Measurements from ENCODE around the gene DUSP28.

DUSP28 gene

DNA sequence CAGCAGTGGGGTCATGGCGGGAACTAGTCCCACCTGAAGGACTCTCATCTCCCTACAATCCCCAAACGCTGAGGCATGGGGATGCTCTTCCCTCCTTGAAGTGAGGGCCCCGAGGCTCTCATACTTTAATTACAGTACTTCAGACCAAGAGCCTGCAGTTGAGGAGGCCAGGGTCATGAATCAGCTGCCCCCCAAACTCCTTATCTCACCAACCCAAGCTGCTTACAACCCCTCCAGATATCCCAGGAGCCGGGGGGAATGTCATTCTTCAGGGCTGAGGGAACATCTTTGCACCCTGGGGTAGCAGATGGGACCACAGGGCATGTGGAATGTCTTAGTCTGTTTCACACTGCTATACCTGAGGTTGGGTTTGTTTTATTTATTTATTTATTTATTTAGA is 23.6 kb downstream of the DUSP28 start:
- no peak overlapping the region for H3K9ac ChIP-seq (ENCODE audit: low read length)
- no peak for DNase-seq
- no peak overlapping the region for H3K4ac ChIP-seq (ENCODE audit: low read depth, low read length)
- peaks cover 31% of the 10 kb centered on the region for H3K79me1 ChIP-seq (ENCODE audit: low read length)
- no peak overlapping the region for H2AK5ac ChIP-seq (ENCODE audit: low read length)
- H3K27me3 ChIP-seq (ENCODE audit: insufficient read depth, low read length, poor library complexity), result no peaks in the 10 kb centered on the region
- peaks cover 27% of the 10 kb centered on the region for H3K79me2 ChIP-seq (ENCODE audit: control insufficient read depth, insufficient read depth, low read length)
- H4K8ac ChIP-seq (ENCODE audit: low read depth, low read length), result no peak overlapping the region
- H3K27ac ChIP-seq (ENCODE audit: low read depth, low read length), result no peak overlapping the region
- H2BK5ac ChIP-seq (ENCODE audit: low read length), result no peak overlapping the region
- no peak overlapping the region for H2BK120ac ChIP-seq (ENCODE audit: low read depth, low read length)
- no peak overlapping the region for H2BK15ac ChIP-seq (replicated peaks; ENCODE audit: low read depth)
- H3K4me3 ChIP-seq (ENCODE audit: low read length), result no peak overlapping the region
- WGBS (ENCODE audit: extremely low coverage, insufficient coverage, low lambda C conversion rate), result no CpG with 5 or more reads among the region's 4 CpGs
- H3K36me3 ChIP-seq (ENCODE audit: control insufficient read depth, insufficient read depth, low read length), result no peaks in the 10 kb centered on the region
- no peak overlapping the region for H3K23ac ChIP-seq (ENCODE audit: low read length)
- no peak overlapping the region for H3K18ac ChIP-seq (ENCODE audit: low read length)
- no peak overlapping the region for H3K56ac ChIP-seq (ENCODE audit: low read length)
- no peak overlapping the region for H3K4me2 ChIP-seq (ENCODE audit: low read length)
- peaks cover 12% of the 10 kb centered on the region for H3K4me1 ChIP-seq (ENCODE audit: control insufficient read depth, low read depth, low read length)
- no peak overlapping the region for H4K5ac ChIP-seq (ENCODE audit: low read length)

DNA sequence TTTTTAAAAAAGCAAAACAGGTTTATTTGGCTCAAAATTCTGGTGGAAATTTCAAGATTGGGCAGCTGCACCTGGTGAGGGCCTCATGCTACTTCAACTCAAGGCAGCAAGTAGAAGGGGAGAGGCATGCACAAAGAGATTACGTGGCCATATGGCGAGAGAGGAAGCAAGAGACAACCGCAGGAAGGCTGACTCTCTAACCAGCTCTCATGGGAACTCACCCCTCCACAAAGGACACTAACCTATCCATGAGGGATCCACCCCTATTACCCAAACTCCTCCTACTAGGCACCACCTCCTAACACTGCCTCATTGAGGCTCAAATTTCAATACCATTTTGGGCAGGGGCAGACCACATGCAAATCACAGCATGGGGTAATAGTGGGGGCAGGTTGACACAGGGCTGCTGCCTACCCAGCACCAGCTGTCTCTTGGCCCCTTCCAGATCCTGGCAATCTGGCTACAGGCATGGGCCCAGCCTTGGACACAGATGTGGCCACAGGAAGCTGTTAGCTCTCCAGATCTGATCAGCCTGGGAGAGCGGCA is 24.4 kb downstream of the DUSP28 start:
- Histone ChIP-seq H3K27me3 (ENCODE audit: insufficient read depth, low read length, poor library complexity) (no peaks in the 10 kb centered on the region), H3K9ac (ENCODE audit: low read length) (no peak overlapping the region), H3K4me3 (ENCODE audit: low read length) (no peak overlapping the region), H3K79me1 (ENCODE audit: low read length) (peaks cover 31% of the 10 kb centered on the region), H3K56ac (ENCODE audit: low read length) (no peak overlapping the region), H3K4me2 (ENCODE audit: low read length) (no peak overlapping the region), H4K5ac (ENCODE audit: low read length) (no peak overlapping the region), H2BK120ac (ENCODE audit: low read depth, low read length) (no peak overlapping the region), H2BK5ac (ENCODE audit: low read length) (no peak overlapping the region), H3K4ac (ENCODE audit: low read depth, low read length) (no peak overlapping the region), H4K8ac (ENCODE audit: low read depth, low read length) (no peak overlapping the region), H3K79me2 (ENCODE audit: control insufficient read depth, insufficient read depth, low read length) (peaks cover 27% of the 10 kb centered on the region), H2AK5ac (ENCODE audit: low read length) (no peak overlapping the region), H2BK15ac (replicated peaks; ENCODE audit: low read depth) (no peak overlapping the region), H3K36me3 (ENCODE audit: control insufficient read depth, insufficient read depth, low read length) (no peaks in the 10 kb centered on the region), H3K18ac (ENCODE audit: low read length) (no peak overlapping the region), H3K27ac (ENCODE audit: low read depth, low read length) (no peak overlapping the region), H3K4me1 (ENCODE audit: control insufficient read depth, low read depth, low read length) (peaks cover 12% of the 10 kb centered on the region), H3K23ac (ENCODE audit: low read length) (no peak overlapping the region)
- WGBS (ENCODE audit: extremely low coverage, insufficient coverage, low lambda C conversion rate), result no CpG with 5 or more reads among the region's 4 CpGs
- peak; percentile 78 for DNase-seq

DNA sequence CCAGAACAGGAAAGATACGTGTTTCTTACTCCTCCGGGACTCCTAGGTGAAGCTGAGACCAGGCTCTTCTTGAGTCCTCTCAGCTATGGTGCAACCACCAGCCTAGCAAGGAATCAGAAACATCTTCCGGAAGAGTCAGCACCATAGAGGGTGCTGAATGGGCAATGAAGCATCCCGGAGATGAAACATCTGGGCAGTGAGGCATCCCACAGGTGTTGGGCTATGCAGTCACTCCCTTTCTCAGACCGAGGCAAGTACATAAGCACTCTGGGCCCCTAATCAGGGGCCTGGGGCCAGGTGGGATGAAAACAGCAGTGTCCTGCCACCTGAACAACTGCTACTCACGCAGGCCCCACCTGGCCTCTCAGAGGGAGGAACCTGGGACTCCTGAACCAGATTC is 24.9 kb downstream of the DUSP28 start:
- peaks cover 31% of the 10 kb centered on the region for H3K79me1 ChIP-seq (ENCODE audit: low read length)
- H3K36me3 ChIP-seq (ENCODE audit: control insufficient read depth, insufficient read depth, low read length), result no peaks in the 10 kb centered on the region
- H2BK15ac ChIP-seq (replicated peaks; ENCODE audit: low read depth), result no peak overlapping the region
- no peak overlapping the region for H2AK5ac ChIP-seq (ENCODE audit: low read length)
- no peak overlapping the region for H3K56ac ChIP-seq (ENCODE audit: low read length)
- H3K18ac ChIP-seq (ENCODE audit: low read length), result no peak overlapping the region
- H3K23ac ChIP-seq (ENCODE audit: low read length), result no peak overlapping the region
- no peak overlapping the region for H2BK120ac ChIP-seq (ENCODE audit: low read depth, low read length)
- H3K9ac ChIP-seq (ENCODE audit: low read length), result peak overlapping the region; percentile 94
- peaks cover 27% of the 10 kb centered on the region for H3K79me2 ChIP-seq (ENCODE audit: control insufficient read depth, insufficient read depth, low read length)
- no CpG with 5 or more reads among the region's 6 CpGs for WGBS (ENCODE audit: extremely low coverage, insufficient coverage, low lambda C conversion rate)
- H3K27ac ChIP-seq (ENCODE audit: low read depth, low read length), result no peak overlapping the region
- DNase-seq, result no peak
- H3K4ac ChIP-seq (ENCODE audit: low read depth, low read length), result no peak overlapping the region
- H4K8ac ChIP-seq (ENCODE audit: low read depth, low read length), result no peak overlapping the region
- peaks cover 12% of the 10 kb centered on the region for H3K4me1 ChIP-seq (ENCODE audit: control insufficient read depth, low read depth, low read length)
- H3K4me3 ChIP-seq (ENCODE audit: low read length), result no peak overlapping the region
- no peaks in the 10 kb centered on the region for H3K27me3 ChIP-seq (ENCODE audit: insufficient read depth, low read length, poor library complexity)
- H3K4me2 ChIP-seq (ENCODE audit: low read length), result peak overlapping the region; percentile 32
- H4K5ac ChIP-seq (ENCODE audit: low read length), result no peak overlapping the region
- no peak overlapping the region for H2BK5ac ChIP-seq (ENCODE audit: low read length)

DNA sequence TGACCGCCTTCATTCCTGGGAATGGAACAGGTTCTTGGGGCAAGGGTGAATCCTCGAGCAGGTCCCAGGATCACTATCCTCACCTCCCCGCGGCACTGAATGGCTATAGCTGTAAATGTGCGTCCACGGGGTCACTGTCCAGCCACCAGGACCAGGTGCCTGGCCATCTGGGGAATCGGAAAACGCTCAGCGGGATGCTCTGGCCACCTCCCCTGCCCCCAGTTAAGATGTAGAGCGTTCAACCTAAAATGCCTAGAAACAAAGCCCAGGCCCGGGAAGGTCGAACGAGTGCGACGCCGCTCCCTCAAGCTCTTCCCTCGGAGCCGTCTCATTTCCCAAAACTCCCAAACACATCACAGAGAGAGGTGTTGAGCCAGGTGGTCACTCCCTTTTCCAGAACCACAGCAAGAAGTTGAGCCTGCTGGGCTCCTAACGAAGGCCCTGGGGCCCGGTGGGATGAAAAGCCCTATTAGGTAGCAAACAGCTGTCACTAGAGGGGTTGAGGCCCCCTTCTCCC is 25.6 kb downstream of the DUSP28 start:
- no peak overlapping the region for H2BK5ac ChIP-seq (ENCODE audit: low read length)
- no peak overlapping the region for H4K5ac ChIP-seq (ENCODE audit: low read length)
- no peak for DNase-seq
- H3K23ac ChIP-seq (ENCODE audit: low read length), result no peak overlapping the region
- no peak overlapping the region for H4K8ac ChIP-seq (ENCODE audit: low read depth, low read length)
- H3K4me2 ChIP-seq (ENCODE audit: low read length), result peak overlapping the region; percentile 32
- no peak overlapping the region for H3K27ac ChIP-seq (ENCODE audit: low read depth, low read length)
- peak overlapping the region; percentile 70 for H3K4me3 ChIP-seq (ENCODE audit: low read length)
- H3K4ac ChIP-seq (ENCODE audit: low read depth, low read length), result peak overlapping the region; percentile 26
- H2BK15ac ChIP-seq (replicated peaks; ENCODE audit: low read depth), result no peak overlapping the region
- H3K18ac ChIP-seq (ENCODE audit: low read length), result no peak overlapping the region
- H3K4me1 ChIP-seq (ENCODE audit: control insufficient read depth, low read depth, low read length), result peaks cover 12% of the 10 kb centered on the region
- H3K56ac ChIP-seq (ENCODE audit: low read length), result peak overlapping the region; percentile 92
- H3K79me1 ChIP-seq (ENCODE audit: low read length), result peaks cover 31% of the 10 kb centered on the region
- WGBS (ENCODE audit: extremely low coverage, insufficient coverage, low lambda C conversion rate), result no CpG with 5 or more reads among the region's 20 CpGs
- H3K27me3 ChIP-seq (ENCODE audit: insufficient read depth, low read length, poor library complexity), result no peaks in the 10 kb centered on the region
- no peak overlapping the region for H2BK120ac ChIP-seq (ENCODE audit: low read depth, low read length)
- H2AK5ac ChIP-seq (ENCODE audit: low read length), result no peak overlapping the region
- H3K79me2 ChIP-seq (ENCODE audit: control insufficient read depth, insufficient read depth, low read length), result peaks cover 27% of the 10 kb centered on the region
- no peaks in the 10 kb centered on the region for H3K36me3 ChIP-seq (ENCODE audit: control insufficient read depth, insufficient read depth, low read length)
- H3K9ac ChIP-seq (ENCODE audit: low read length), result peak overlapping the region; percentile 94

DNA sequence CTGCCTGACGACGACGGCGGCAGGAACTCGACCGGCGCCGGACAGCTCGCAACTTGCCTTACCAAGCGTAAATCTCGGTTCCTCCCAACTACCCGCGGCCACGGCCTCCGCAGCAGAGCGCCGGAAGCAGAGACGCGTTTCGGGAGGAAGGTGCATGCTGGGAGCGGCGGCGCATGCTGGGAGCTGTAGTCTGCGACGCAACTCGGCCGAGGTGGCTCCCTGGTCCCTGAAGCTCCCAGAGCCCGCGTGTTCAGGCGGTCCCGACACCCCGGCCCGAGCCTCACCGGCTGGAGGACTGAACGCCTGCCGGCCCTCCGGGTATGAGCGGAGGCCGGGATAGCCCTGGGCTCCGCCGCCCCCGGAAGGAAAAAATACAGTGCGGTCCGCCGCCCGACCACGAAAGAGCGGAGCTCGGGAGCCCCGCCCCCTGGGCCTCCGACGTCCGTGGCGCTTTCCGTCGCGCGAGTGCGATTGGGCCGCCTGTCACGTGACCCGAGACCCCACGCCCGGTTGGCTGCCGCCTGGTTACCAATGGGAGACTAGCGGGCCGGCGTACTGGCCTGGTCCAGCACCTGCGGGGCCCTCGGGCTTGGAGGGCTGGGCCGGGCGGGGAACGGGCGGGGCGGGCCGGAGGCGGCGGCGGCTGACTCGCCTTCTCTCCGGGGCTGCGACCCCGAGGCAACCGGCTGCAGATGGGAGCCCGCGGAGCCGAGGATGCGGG is 26.2 kb downstream of the DUSP28 start, which contains the start of gene CAPN10:
Gene CAPN10, plus strand, starts transcription at position 537 of the 721 bp plus-strand sequence. Its CDS starts 178 bp downstream, at position 715.
- peaks cover 12% of the 10 kb centered on the region for H3K4me1 ChIP-seq (ENCODE audit: control insufficient read depth, low read depth, low read length)
- DNase-seq, result peak; percentile 97
- H3K36me3 ChIP-seq (ENCODE audit: control insufficient read depth, insufficient read depth, low read length), result no peaks in the 10 kb centered on the region
- H3K27ac ChIP-seq (ENCODE audit: low read depth, low read length), result peak within 1 kb of the TSS; percentile 58
- H3K27me3 ChIP-seq (ENCODE audit: insufficient read depth, low read length, poor library complexity), result no peaks in the 10 kb centered on the region
- H2AK5ac ChIP-seq (ENCODE audit: low read length), result no peak within 1 kb of the TSS
- no peak within 1 kb of the TSS for H2BK15ac ChIP-seq (replicated peaks; ENCODE audit: low read depth)
- no peak within 1 kb of the TSS for H2BK5ac ChIP-seq (ENCODE audit: low read length)
- H4K5ac ChIP-seq (ENCODE audit: low read length), result no peak within 1 kb of the TSS
- no peak within 1 kb of the TSS for H2BK120ac ChIP-seq (ENCODE audit: low read depth, low read length)
- H3K4me2 ChIP-seq (ENCODE audit: low read length), result peak within 1 kb of the TSS; percentile 74
- peaks cover 32% of the 10 kb centered on the region for H3K79me1 ChIP-seq (ENCODE audit: low read length)
- peak within 1 kb of the TSS; percentile 81 for H3K18ac ChIP-seq (ENCODE audit: low read length)
- peak within 1 kb of the TSS; percentile 78 for H3K4ac ChIP-seq (ENCODE audit: low read depth, low read length)
- WGBS (ENCODE audit: extremely low coverage, insufficient coverage, low lambda C conversion rate), result no CpG with 5 or more reads among the region's 88 CpGs
- no peak within 1 kb of the TSS for H3K23ac ChIP-seq (ENCODE audit: low read length)
- H3K9ac ChIP-seq (ENCODE audit: low read length), result peak within 1 kb of the TSS; percentile 94
- H4K8ac ChIP-seq (ENCODE audit: low read depth, low read length), result no peak within 1 kb of the TSS
- H3K4me3 ChIP-seq (ENCODE audit: low read length), result peak within 1 kb of the TSS; percentile 78
- H3K56ac ChIP-seq (ENCODE audit: low read length), result peak within 1 kb of the TSS; percentile 92
- H3K79me2 ChIP-seq (ENCODE audit: control insufficient read depth, insufficient read depth, low read length), result peaks cover 27% of the 10 kb centered on the region
